H4 (cell line): ENCODE results near the gene HNRNPAB. TPM values are rescaled to one million over a fixed set of nuclear protein-coding genes. Genes with fewer than 3 reads are reported as not detected.
"Not testable (repeated sequence)": the region's sequence is repeated elsewhere in the genome, so short reads cannot be mapped to it uniquely, and the experiment has no call there.

Experiments
- DNase-seq: peaks from one replicate; pipeline ENCODE4 v3.0.0-alpha.2; 2015; ENCODE audit warnings: low spot score
- total RNA-seq: library from RNA; depleted of rRNA; stranded (reverse); fragments of >200 nt; shearing (Covaris generic); gene quantifications from 2 replicates; pipeline ENCODE4 v1.2.3, GENCODE V29; 2014

Gene HNRNPAB
- total RNA-seq, 1 experiment from 2014 or later, result 184 TPM

GRCh38 chr5:178196986-178197385, 7.3 kb upstream of the HNRNPAB start:
- DNase-seq, result no peak

GRCh38 chr5:178198151-178198550, 6.2 kb upstream of the HNRNPAB start:
- DNase-seq, result not testable (repeated sequence)

- no peak for DNase-seq
Measured at GRCh38 chr5:178198706-178199105, 5.6 kb upstream of the HNRNPAB start.

- no peak for DNase-seq
Measured at GRCh38 chr5:178199581-178200434, 4.5 kb upstream of the HNRNPAB start.

GRCh38 chr5:178201221-178201926, 3.0 kb upstream of the HNRNPAB start:
- no peak for DNase-seq

GRCh38 chr5:178201927-178202235, 2.5 kb upstream of the HNRNPAB start:
- DNase-seq, result no peak

GRCh38 chr5:178202541-178202940, 1.8 kb upstream of the HNRNPAB start:
- DNase-seq, result no peak

GRCh38 chr5:178203670-178204181, 607 bp upstream of the HNRNPAB start:
- DNase-seq, result no peak

- DNase-seq, result peak; percentile 79
Measured at GRCh38 chr5:178204935-178205748, 809 bp downstream of the HNRNPAB start.

- no peak for DNase-seq
Measured at GRCh38 chr5:178205749-178206047, 1.4 kb downstream of the HNRNPAB start.

- no peak for DNase-seq
Measured at GRCh38 chr5:178206166-178207101, 2.1 kb downstream of the HNRNPAB start.

- peak; percentile 91 for DNase-seq
Measured at GRCh38 chr5:178207183-178207916, 3.0 kb downstream of the HNRNPAB start.

- DNase-seq, result no peak
Measured at GRCh38 chr5:178207917-178208280, 3.6 kb downstream of the HNRNPAB start.

- no peak for DNase-seq
Measured at GRCh38 chr5:178208540-178209227, 4.4 kb downstream of the HNRNPAB start.

GRCh38 chr5:178209334-178210072, 5.2 kb downstream of the HNRNPAB start:
- no peak for DNase-seq

GRCh38 chr5:178210073-178210535, 5.8 kb downstream of the HNRNPAB start:
- DNase-seq, result no peak

GRCh38 chr5:178210686-178211085, 6.4 kb downstream of the HNRNPAB start:
- no peak for DNase-seq

- no peak for DNase-seq
Measured at GRCh38 chr5:178211095-178212048, 7.0 kb downstream of the HNRNPAB start.
